ENCODE data around the gene SUMO4. TPM values are rescaled to one million over a fixed set of nuclear protein-coding genes. Genes with fewer than 3 reads are reported as not detected.

The SUMO4 gene
- total and polyA plus RNA-seq, 2 donors (not counting 1 experiment from before 2014, with no cell fraction given), result 2.1 TPM; not detected in 1

GRCh38 chr6:149445573-149445972 is 45.5 kb downstream of the SUMO4 start:
- Histone ChIP-seq H3K4me1 (ENCODE audit: control insufficient read depth, extremely low read depth, insufficient read depth, low read length) (no peaks in the 10 kb centered on the region), H3K36me3 (ENCODE audit: control insufficient read depth, insufficient read depth, low read length) (no peaks in the 10 kb centered on the region), H3K27me3 (ENCODE audit: control insufficient read depth, insufficient read depth, low read length) (peaks cover 9% of the 10 kb centered on the region), H3K4me3 (replicated peaks in 1 of 4; ENCODE audit: control extremely low read depth in 1 of 4, insufficient read depth in 1 of 4, low read depth in 3 of 4, low read length in 4 of 4) (no peak overlapping the region), H2AFZ (ENCODE audit: low read length) (no peak overlapping the region), H3K4me2 (ENCODE audit: extremely low read depth, insufficient read depth, low read length) (no peak overlapping the region), H3K27ac (ENCODE audit: insufficient read depth, low read length) (no peak overlapping the region), H3K9me3 (ENCODE audit: control insufficient read depth, insufficient read depth, low read depth, low read length) (peaks cover 3% of the 10 kb centered on the region), H3K9ac (ENCODE audit: insufficient read depth, low read length) (no peak overlapping the region), H4K20me1 (ENCODE audit: control insufficient read depth, extremely low read depth, insufficient read depth, low read length) (peaks cover 3% of the 10 kb centered on the region), H3K79me2 (ENCODE audit: control insufficient read depth, insufficient read depth, low read length) (no peaks in the 10 kb centered on the region)
- no peak for TF ChIP-seq EZH2 (IDR thresholded peaks at IDR 0.05; ENCODE audit: low read length, missing control alignments)
- no peak for DNase-seq (ENCODE audit: low read depth in 2 of 2)

- Histone ChIP-seq H3K27ac (ENCODE audit: insufficient read depth, low read length) (no peak overlapping the region), H3K27me3 (ENCODE audit: control insufficient read depth, insufficient read depth, low read length) (peaks cover 16% of the 10 kb centered on the region), H3K79me2 (ENCODE audit: control insufficient read depth, insufficient read depth, low read length) (no peaks in the 10 kb centered on the region), H3K36me3 (ENCODE audit: control insufficient read depth, insufficient read depth, low read length) (no peaks in the 10 kb centered on the region), H3K4me3 (replicated peaks in 1 of 4; ENCODE audit: control extremely low read depth in 1 of 4, insufficient read depth in 1 of 4, low read depth in 3 of 4, low read length in 4 of 4) (no peak overlapping the region), H2AFZ (ENCODE audit: low read length) (no peak overlapping the region), H3K9ac (ENCODE audit: insufficient read depth, low read length) (no peak overlapping the region), H3K4me1 (ENCODE audit: control insufficient read depth, extremely low read depth, insufficient read depth, low read length) (no peaks in the 10 kb centered on the region), H3K9me3 (ENCODE audit: control insufficient read depth, insufficient read depth, low read depth, low read length) (peaks cover 3% of the 10 kb centered on the region), H3K4me2 (ENCODE audit: extremely low read depth, insufficient read depth, low read length) (no peak overlapping the region), H4K20me1 (ENCODE audit: control insufficient read depth, extremely low read depth, insufficient read depth, low read length) (peaks cover 3% of the 10 kb centered on the region)
- DNase-seq (ENCODE audit: low read depth in 2 of 2), result no peak
- TF ChIP-seq CTCF (conservative IDR thresholded peaks at IDR 0.05 in 1 of 2, IDR thresholded peaks at IDR 0.05 in 1 of 2; ENCODE audit: low read depth in 1 of 2, low read length in 2 of 2) (no peak), EZH2 (IDR thresholded peaks at IDR 0.05; ENCODE audit: low read length, missing control alignments) (no peak)
These were observed 46.8 kb downstream of the SUMO4 start for GRCh38 chr6:149446791-149447376.

GRCh38 chr6:149448821-149449453 is 48.9 kb downstream of the SUMO4 start:
- TF ChIP-seq EZH2 (IDR thresholded peaks at IDR 0.05; ENCODE audit: low read length, missing control alignments), result no peak
- TF ChIP-seq CTCF (conservative IDR thresholded peaks at IDR 0.05 in 1 of 2, IDR thresholded peaks at IDR 0.05 in 1 of 2; ENCODE audit: low read depth in 1 of 2, low read length in 2 of 2), result no peak

More at GRCh38 chr6:149448821-149449453, 48.9 kb downstream of the SUMO4 start:
- Histone ChIP-seq H3K27ac (ENCODE audit: insufficient read depth, low read length) (no peak overlapping the region), H4K20me1 (ENCODE audit: control insufficient read depth, extremely low read depth, insufficient read depth, low read length) (peaks cover 3% of the 10 kb centered on the region), H2AFZ (ENCODE audit: low read length) (no peak overlapping the region), H3K4me1 (ENCODE audit: control insufficient read depth, extremely low read depth, insufficient read depth, low read length) (peaks cover 2% of the 10 kb centered on the region), H3K9ac (ENCODE audit: insufficient read depth, low read length) (no peak overlapping the region), H3K79me2 (ENCODE audit: control insufficient read depth, insufficient read depth, low read length) (no peaks in the 10 kb centered on the region), H3K27me3 (ENCODE audit: control insufficient read depth, insufficient read depth, low read length) (peaks cover 16% of the 10 kb centered on the region), H3K9me3 (ENCODE audit: control insufficient read depth, insufficient read depth, low read depth, low read length) (peaks cover 3% of the 10 kb centered on the region), H3K4me2 (ENCODE audit: extremely low read depth, insufficient read depth, low read length) (no peak overlapping the region), H3K4me3 (replicated peaks in 1 of 4; ENCODE audit: control extremely low read depth in 1 of 4, insufficient read depth in 1 of 4, low read depth in 3 of 4, low read length in 4 of 4) (no peak overlapping the region), H3K36me3 (ENCODE audit: control insufficient read depth, insufficient read depth, low read length) (no peaks in the 10 kb centered on the region)
- DNase-seq (ENCODE audit: low read depth in 2 of 2), result no peak
